WTC11 (cell line): ENCODE data around the gene MRPL55. TPM values are rescaled to one million over a fixed set of nuclear protein-coding genes. Genes with fewer than 3 reads are reported as not detected.

Experiments used
- ATAC-seq: fragments of 200-7000 bp; cut with Tn5 transposase; 2 replicates; pipeline ENCODE4 v1.10.0; 2021; ENCODE audit warnings: mild to moderate bottlenecking, moderate library complexity
- CTCF ChIA-PET: fragments of 300-600 bp; sonication (Branson Sonifier 250); formaldehyde crosslinking; loops from one replicate; lab custom pipeline; 2021; ENCODE audit warnings: antibody characterized with exemption; lab: Charles Lee
- POLR2A ChIA-PET: fragments of 350-600 bp; sonication (Branson Sonifier 250); formaldehyde crosslinking; loops from one replicate; lab custom pipeline; 2021; ENCODE audit warnings: antibody characterized with exemption; lab: Charles Lee
- DNase-seq: peaks from one replicate; pipeline ENCODE4 v3.0.0; 2021; ENCODE audit warnings: low spot score
- H3K27ac Mint-ChIP-seq: 2 replicates; pipeline ENCODE4 v1.8.0; 2021; ENCODE audit warnings: mixed read lengths
- H3K27me3 Mint-ChIP-seq: 2 replicates; pipeline ENCODE4 v1.8.0; 2021; ENCODE audit warnings: low read depth, mild to moderate bottlenecking, moderate library complexity, mixed read lengths
- H3K36me3 Mint-ChIP-seq: 2 replicates; pipeline ENCODE4 v1.8.0; 2021; ENCODE audit warnings: mixed read lengths
- H3K4me1 Mint-ChIP-seq: 2 replicates; pipeline ENCODE4 v1.8.0; 2022; ENCODE audit warnings: mixed read lengths
- H3K4me3 Mint-ChIP-seq: 2 replicates; pipeline ENCODE4 v1.8.0; 2021; ENCODE audit warnings: mild to moderate bottlenecking, moderate library complexity, mixed read lengths
- H3K9me3 Mint-ChIP-seq: 2 replicates; pipeline ENCODE4 v1.8.0; 2021; ENCODE audit warnings: mixed read lengths
- CREM ChIP-seq: sonication (generic); formaldehyde crosslinking; IDR thresholded peaks from 2 replicates; pipeline ENCODE4 v1.8.1; 2022; ENCODE audit warnings: mild to moderate bottlenecking, missing genetic modification reagents, moderate library complexity
- E2F5 ChIP-seq: sonication (generic); formaldehyde crosslinking; IDR thresholded peaks from 2 replicates; pipeline ENCODE4 v1.8.1; 2022; ENCODE audit warnings: mild to moderate bottlenecking, moderate library complexity, missing genetic modification reagents
- FOXK1 ChIP-seq: sonication (generic); formaldehyde crosslinking; IDR thresholded peaks from 2 replicates; pipeline ENCODE4 v1.8.0; 2022; ENCODE audit warnings: mild to moderate bottlenecking, moderate library complexity, missing genetic modification reagents
- FOXP4 ChIP-seq: sonication (generic); formaldehyde crosslinking; IDR thresholded peaks from 2 replicates; pipeline ENCODE4 v1.8.0; 2022; ENCODE audit warnings: mild to moderate bottlenecking, missing genetic modification reagents
- GABPB1 ChIP-seq: sonication (generic); formaldehyde crosslinking; IDR thresholded peaks from 2 replicates; pipeline ENCODE4 v1.8.1; 2023; ENCODE audit warnings: mild to moderate bottlenecking, missing genetic modification reagents
- GTF2I ChIP-seq: fragments of 250-450 bp; sonication (Bioruptor Pico); conservative IDR thresholded peaks from 2 replicates; pipeline ENCODE4 v1.4.0; 2021; ENCODE audit warnings: mild to moderate bottlenecking
- HMGXB4 ChIP-seq: sonication (generic); formaldehyde crosslinking; IDR thresholded peaks from 2 replicates; pipeline ENCODE4 v1.8.1; 2023; ENCODE audit warnings: mild to moderate bottlenecking, moderate library complexity, missing genetic modification reagents
- MAX ChIP-seq: sonication (generic); formaldehyde crosslinking; IDR thresholded peaks from 2 replicates; pipeline ENCODE4 v1.8.0; 2022; ENCODE audit warnings: mild to moderate bottlenecking, missing genetic modification reagents
- MYBL2 ChIP-seq: sonication (generic); formaldehyde crosslinking; IDR thresholded peaks from 2 replicates; pipeline ENCODE4 v1.8.1; 2023; ENCODE audit warnings: mild to moderate bottlenecking, moderate library complexity, missing genetic modification reagents
- NFATC4 ChIP-seq: fragments of 250-450 bp; sonication (Bioruptor Pico); IDR thresholded peaks from 2 replicates; pipeline ENCODE4 v1.9.0; 2021; ENCODE audit warnings: mild to moderate bottlenecking
- NFE2L1 ChIP-seq: sonication (generic); formaldehyde crosslinking; IDR thresholded peaks from 2 replicates; pipeline ENCODE4 v1.8.1; 2023; ENCODE audit warnings: missing genetic modification reagents
- SMAD4 ChIP-seq: sonication (generic); formaldehyde crosslinking; IDR thresholded peaks from 2 replicates; pipeline ENCODE4 v1.8.0; 2022; ENCODE audit warnings: mild to moderate bottlenecking, missing genetic modification reagents
- SP1 ChIP-seq: sonication (generic); formaldehyde crosslinking; conservative IDR thresholded peaks from 2 replicates; pipeline ENCODE4 v1.8.1; 2022; ENCODE audit warnings: missing genetic modification reagents
- TCF7 ChIP-seq: sonication (generic); formaldehyde crosslinking; IDR thresholded peaks from 2 replicates; pipeline ENCODE4 v1.8.0; 2022; ENCODE audit warnings: mild to moderate bottlenecking, low read depth, missing genetic modification reagents, moderate library complexity
- TEAD1 ChIP-seq: sonication (generic); formaldehyde crosslinking; IDR thresholded peaks from 2 replicates; pipeline ENCODE4 v1.8.0; 2022; ENCODE audit warnings: mild to moderate bottlenecking, missing genetic modification reagents
- TEAD4 ChIP-seq: sonication (generic); formaldehyde crosslinking; IDR thresholded peaks from 2 replicates; pipeline ENCODE4 v1.8.0; 2022; ENCODE audit warnings: mild to moderate bottlenecking, missing genetic modification reagents
- USF1 ChIP-seq: sonication (generic); formaldehyde crosslinking; IDR thresholded peaks from 2 replicates; pipeline ENCODE4 v1.8.0; 2022; ENCODE audit warnings: mild to moderate bottlenecking, missing genetic modification reagents
- USF2 ChIP-seq: sonication (generic); formaldehyde crosslinking; IDR thresholded peaks from 2 replicates; pipeline ENCODE4 v1.8.1; 2023; ENCODE audit warnings: mild to moderate bottlenecking, missing genetic modification reagents, moderate library complexity
- ZBTB43 ChIP-seq: sonication (generic); formaldehyde crosslinking; IDR thresholded peaks from 2 replicates; pipeline ENCODE4 v1.8.1; 2023; ENCODE audit warnings: mild to moderate bottlenecking, missing genetic modification reagents
- ZNF121 ChIP-seq: sonication (generic); formaldehyde crosslinking; IDR thresholded peaks from 2 replicates; pipeline ENCODE4 v1.8.0; 2023; ENCODE audit warnings: missing genetic modification reagents
- ZNF263 ChIP-seq: sonication (generic); formaldehyde crosslinking; IDR thresholded peaks from 2 replicates; pipeline ENCODE4 v1.8.1; 2022; ENCODE audit warnings: low read depth, mild to moderate bottlenecking, moderate library complexity, missing genetic modification reagents
- ZNF416 ChIP-seq: fragments of 250-450 bp; sonication (Bioruptor Pico); IDR thresholded peaks from 2 replicates; pipeline ENCODE4 v1.9.0; 2021; ENCODE audit warnings: mild to moderate bottlenecking, inconsistent platforms
- total RNA-seq: library from RNA; stranded (reverse); gene quantifications from 3 replicates; pipeline ENCODE4 v1.2.3, GENCODE V29; 2021

Gene MRPL55
- total RNA-seq, 1 experiment from 2014 or later: 66.9 TPM

GRCh38 chr1:228082918-228083870, 25.9 kb downstream of the MRPL55 start (continued):
- no peak for TF ChIP-seq ZNF263 (CRISPR knock-in tag)

GRCh38 chr1:228082214-228082917, 26.7 kb downstream of the MRPL55 start, which contains the start of gene ARF1:
ARF1 (plus strand) TSS chr1:228082708; CDS start chr1:228097115, 14,407 bp downstream.
- 0 out of 2 replicates have a peak, but pooled peaks have one; percentile 38 for TF ChIP-seq ZBTB43 (CRISPR knock-in tag)
- peak; percentile 74 for TF ChIP-seq CREM
- TF ChIP-seq MYBL2 (CRISPR knock-in tag): 0 out of 2 replicates have a peak, but pooled peaks have one; percentile 14
- TF ChIP-seq ZNF416 (CRISPR knock-in tag): no peak
- 0 out of 2 replicates have a peak, but pooled peaks have one; percentile 50 for TF ChIP-seq TEAD1 (CRISPR knock-in tag)
- TF ChIP-seq TEAD4: 0 out of 2 replicates have a peak, but pooled peaks have one; percentile 15
- TF ChIP-seq SMAD4 (CRISPR knock-in tag): peak; percentile 40; the same call in 1 of the 2 replicates
- peak; percentile 44 for TF ChIP-seq USF1 (CRISPR knock-in tag)
- TF ChIP-seq SP1 (CRISPR knock-in tag): peak; percentile 98
- peak; percentile 49; the same call in 1 of the 2 replicates for TF ChIP-seq GABPB1
- no peak for TF ChIP-seq NFATC4 (CRISPR knock-in tag)
- peak; percentile 58; the same call in 1 of the 2 replicates for TF ChIP-seq FOXP4
- no peak for TF ChIP-seq USF2 (CRISPR knock-in tag)
- TF ChIP-seq HMGXB4: peak; percentile 52; the same call in 1 of the 2 replicates
- TF ChIP-seq FOXK1 (CRISPR knock-in tag): peak; percentile 60; the same call in 1 of the 2 replicates
- TF ChIP-seq NFE2L1 (CRISPR knock-in tag): 0 out of 2 replicates have a peak, but pooled peaks have one; percentile 48
- no peak for TF ChIP-seq ZNF121 (CRISPR knock-in tag)
- peak; percentile 90 for TF ChIP-seq GTF2I (CRISPR knock-in tag)
- peak; percentile 86 for TF ChIP-seq MAX (CRISPR knock-in tag)
- peak; percentile 62; the same call in 1 of the 2 replicates for TF ChIP-seq E2F5 (CRISPR knock-in tag)
- 0 out of 2 replicates have a peak, but pooled peaks have one; percentile 4 for TF ChIP-seq TCF7 (CRISPR knock-in tag)
- CTCF ChIA-PET: interaction anchor here (0.9 to 2.5 kb wide), 12 partner anchors 9 to 330 kb away, joined by 3 to 26 read pairs (median 6); partner anchors contain the start of gene IBA57

More at GRCh38 chr1:228082214-228082917, 26.7 kb downstream of the MRPL55 start, which contains the start of gene ARF1:
- Mint-ChIP-seq H3K27ac (peak within 1 kb of the TSS; percentile 94), H3K4me3 (peak within 1 kb of the TSS; percentile 95), H3K27me3 (peaks cover 36% of the 10 kb centered on the region), H3K9me3 (no peaks in the 10 kb centered on the region), H3K4me1 (peaks cover 33% of the 10 kb centered on the region), H3K36me3 (peaks cover 10% of the 10 kb centered on the region)
- DNase-seq (peak; percentile 88), ATAC-seq (peak; percentile 85)
- POLR2A ChIA-PET: interaction anchor here (0.6 to 1.3 kb wide), 7 partner anchors 10 to 92 kb away, joined by 3 to 4 read pairs (median 3); partner anchors contain the start of gene IBA57
